Measurements from ENCODE around the gene KCNC4.

KCNC4 gene

DNA sequence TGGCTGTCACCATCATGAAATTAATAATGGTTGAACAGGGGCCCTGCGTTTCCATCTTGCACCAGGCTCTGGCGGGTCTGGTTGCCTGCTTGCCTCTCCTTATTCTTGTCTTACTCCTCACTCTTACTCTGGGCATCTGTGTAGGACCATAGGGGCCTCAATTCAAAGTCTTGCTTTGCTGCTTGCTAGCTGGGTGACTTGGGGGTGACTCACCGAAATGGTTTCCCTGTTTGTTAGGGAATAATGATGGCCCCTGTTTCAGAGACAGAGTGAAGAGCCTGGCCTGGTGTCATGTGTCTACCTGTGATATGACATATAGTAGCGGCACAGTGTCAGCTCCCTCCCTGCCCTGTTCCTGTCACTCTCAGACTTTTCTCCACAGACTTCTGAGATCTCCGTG, 24.6 kb downstream of the KCNC4 start:
- DNase-seq = no peak

DNA sequence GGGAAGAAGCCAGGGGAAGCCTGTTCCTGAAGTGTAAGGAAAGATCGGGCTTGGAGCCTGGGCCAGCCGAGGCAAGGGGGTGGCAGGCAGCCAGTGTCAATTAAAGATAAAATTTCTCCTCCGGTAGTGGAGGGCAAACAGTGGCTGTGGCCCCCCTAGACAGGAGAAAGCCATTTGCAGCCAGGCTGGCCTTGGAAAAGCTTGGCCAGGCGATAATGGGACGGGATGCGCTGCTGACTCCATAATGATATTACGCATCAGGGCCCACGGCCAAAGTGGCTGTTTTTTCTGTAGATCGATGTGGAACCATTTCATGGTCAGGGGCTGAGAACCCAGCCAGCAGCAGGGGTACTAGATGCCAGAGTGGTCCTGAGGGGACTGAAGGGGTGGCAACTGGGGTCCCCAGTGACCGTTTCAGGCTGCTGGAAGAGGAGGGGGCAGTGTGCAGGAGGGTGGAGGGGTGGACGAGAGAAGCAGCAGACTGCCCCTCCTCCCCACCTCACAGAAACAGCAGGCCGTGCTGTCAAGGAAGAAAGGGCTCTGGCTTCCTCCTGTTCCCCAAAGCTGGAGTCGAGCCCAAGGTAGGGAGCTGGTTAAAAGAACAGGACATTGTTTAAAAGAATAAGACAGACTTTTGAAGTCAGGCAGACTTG, 25.2 kb downstream of the KCNC4 start:
- no peak for DNase-seq

DNA sequence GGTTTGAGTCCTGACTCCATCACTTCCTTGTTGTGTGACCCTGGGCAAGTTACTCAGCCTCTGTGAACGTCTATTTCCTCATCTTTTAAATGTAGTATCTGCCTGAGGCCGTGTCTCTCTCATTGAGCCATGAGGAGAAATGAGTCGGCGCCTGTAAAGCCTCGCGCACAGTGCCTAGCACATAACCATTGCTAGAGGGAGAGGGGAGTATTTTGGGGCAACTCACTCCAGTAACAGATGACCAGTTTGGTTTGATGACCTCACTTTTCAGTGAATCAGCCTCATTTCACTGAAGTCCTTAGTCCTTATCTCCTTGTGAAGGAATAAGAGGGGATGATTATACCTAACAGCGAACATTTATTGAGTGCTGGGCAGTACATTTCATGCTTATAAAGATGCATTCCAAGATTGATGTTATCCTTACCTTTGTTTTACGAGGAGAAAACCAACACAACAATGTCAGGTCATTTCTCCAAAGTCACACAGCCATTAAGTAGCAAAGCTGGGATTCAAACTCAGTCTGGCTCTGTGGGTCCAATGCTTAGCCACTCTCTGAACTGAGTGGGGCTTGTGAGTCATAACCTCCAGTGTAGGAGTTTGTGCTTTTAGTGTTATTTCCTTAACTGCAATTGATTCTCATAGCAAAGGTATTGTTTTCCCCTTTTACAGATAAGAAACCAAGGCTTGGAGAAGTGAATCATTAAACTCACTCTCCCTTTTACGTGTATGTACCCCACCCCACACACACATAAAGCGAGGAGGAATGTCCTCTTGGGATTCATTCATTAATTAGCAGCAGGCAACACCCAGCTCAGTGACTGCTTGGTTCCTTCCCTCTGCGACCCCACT, 25.9 kb downstream of the KCNC4 start:
- DNase-seq = peak; percentile 86 to 92 (median 90)

DNA sequence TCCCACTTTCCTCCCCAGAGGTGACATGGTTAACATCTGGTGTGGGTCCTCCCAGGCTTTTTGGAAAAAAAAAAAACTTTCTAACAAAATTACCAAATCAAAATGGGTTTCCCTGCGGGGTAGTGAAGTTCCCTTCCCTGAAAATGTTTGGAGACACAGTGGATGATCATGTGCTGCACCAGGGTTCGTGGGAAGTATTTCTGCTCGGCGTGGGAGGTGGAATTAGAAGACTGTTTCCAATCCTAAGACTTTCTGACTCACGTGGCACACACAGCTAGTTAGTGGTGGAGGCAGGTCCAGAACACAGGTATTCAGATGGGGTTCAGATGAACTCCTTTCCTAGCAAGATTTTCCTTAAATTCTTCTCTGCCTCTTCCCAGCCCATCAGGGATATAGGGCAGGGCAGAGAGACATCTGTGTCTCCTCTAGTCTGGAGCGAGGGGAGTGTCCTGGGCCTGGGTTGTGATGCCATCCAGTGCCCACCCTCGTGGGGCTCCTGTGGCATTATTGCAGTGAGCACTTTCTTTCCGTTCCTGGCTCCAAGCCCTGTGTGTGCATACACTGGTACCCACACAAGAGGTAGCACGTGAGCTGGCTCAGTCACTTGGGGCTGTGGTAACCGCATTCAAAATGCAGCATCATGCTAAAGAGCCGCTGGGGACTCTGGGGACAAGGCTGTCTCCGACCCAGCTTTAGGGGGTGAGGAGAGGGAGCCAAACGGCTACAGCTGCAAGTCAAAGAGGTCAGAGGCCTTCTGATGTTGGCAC, 27.5 kb downstream of the KCNC4 start:
- peak; percentile 70 to 75 (median 71) for DNase-seq

DNA sequence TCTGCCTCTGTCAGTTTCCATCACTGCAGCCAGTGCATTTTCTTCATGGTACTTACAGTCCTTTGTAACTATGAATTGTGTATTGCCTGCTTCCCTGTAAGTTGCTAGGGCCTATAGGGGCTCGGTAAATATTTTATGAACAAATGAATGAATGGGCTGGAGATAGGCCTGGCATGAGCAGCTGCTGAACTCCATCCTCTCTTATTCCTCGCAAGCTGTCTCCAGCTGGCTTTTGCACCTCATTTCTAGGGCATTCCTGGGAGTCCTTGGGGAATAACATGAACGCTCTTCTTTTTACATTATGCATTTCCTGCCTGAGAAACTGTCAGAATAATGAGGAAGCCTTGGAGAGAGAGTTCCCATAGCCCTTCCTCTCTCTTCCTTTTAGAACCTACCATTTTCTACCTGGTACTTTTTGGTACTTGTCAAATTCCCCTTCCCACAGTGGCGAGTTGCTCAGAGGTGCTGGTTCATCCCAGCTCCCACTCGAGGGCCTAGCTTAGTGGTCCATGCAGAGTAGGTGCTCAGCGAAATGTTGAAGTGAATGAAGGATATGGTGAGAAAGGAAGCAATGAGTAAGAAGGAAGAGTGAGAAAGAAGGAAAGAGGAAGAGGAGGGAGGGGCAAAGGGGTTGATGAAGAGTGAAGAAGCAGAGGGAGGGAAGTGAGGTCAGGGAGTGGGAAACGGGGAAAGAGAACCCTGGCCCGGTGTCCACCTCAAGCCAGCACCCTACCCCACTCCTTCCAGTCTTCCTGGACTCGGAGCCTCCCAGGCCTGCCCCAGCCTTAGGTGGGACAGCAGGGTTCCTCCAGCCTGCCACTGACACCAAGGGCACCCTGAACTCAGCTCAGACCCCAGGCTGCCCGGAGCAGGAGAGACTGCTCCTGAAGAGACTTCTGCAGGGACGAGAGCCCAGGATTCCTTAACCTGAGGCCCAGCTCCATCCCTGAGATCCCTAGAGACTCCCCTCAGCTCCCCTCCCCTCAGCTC, 29.6 kb downstream of the KCNC4 start:
- peak; percentile 15 to 25 (median 22) for DNase-seq

DNA sequence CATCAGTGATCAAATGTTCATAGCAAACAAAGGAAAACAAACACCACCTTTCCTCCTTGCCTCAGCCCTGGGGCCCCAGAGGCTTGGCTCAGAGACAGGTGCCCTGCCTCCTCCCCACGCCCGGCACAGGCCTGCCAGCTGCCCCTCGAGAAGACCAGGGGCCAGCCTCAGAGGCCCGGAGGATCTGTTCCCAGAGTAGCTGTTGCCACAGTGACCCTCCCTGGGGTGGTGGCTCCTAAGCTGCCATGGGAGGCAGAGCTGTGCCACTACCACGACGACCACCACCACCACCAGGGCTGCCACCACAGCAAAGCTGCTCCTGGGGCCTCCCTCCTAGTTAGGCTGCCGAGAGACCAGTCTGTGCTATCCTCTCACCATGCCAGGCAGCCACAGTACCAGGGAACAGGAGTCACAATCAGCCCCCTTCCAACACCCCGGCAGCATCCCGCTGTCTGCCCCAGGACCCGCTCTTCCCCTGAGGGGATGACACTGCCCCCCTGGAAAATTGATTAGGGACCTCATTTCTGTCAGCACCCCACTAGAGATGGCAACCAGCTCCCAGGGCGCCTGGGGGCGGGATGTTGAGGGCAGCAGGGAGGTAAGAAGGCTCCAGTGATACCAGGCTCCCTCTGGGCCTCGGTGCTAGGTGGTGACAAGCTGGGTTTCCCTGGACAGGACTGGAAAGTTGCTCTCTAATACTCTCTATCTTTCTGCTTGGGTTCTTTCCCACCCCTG, 30.5 kb downstream of the KCNC4 start:
- no peak for DNase-seq

DNA sequence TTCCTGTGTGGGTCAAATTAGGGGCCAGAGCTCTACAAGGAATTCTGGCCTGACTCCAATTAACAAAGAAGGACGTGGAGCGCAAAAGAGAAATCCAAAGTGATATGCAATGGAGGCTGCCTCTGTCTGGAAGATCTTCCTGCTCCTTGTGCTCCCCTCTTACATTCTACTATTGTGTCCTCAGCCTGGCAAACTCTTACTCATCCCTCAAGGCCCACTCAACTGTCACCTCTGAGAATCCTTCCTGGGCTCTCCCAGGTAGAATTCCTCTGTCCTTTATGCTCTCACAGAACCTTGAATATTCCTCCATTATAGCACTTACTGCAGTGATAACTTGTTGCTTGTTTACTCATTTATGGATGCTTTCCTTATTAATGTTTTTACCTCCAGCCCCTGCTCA, 31.4 kb downstream of the KCNC4 start:
- DNase-seq = no peak

DNA sequence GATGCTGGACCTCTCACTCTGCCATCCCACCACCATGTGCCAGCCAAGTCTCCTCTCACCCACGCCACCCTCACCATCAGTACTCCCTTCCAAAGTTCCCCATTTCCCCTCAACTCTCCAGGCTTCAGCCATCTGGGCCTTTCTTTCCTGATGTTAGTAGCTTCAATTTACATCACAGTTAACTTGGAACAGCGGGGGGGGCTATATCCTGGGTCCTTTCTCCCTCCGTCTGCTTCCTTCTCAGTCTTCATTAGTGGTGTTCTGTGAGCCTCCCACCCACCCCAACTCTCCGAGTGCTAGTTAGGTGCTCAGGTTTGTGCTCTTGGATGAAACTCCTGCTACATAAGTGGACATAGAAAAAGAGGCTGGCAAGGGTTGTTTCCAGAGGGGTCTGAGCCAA, 31.9 kb downstream of the KCNC4 start:
- DNase-seq = no peak

DNA sequence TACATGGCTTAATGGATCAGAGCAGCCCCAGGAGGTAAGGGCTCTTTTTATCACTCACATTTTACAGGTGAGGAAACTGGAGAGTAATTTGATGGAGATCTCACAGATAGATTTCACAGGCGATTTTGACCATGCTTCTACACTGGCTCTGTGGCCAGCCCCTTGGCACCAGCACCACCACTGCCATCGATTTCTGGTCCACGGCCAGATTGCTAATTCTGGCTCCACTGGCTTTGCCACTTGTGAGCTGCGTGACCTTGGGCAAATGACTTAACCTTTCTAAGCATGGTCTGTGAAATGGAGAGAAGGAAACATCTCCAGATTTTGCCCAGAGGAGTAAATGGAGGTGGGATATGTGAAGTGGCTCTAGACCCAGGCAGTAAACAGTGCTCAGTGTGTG, 32.6 kb downstream of the KCNC4 start:
- no peak for DNase-seq

DNA sequence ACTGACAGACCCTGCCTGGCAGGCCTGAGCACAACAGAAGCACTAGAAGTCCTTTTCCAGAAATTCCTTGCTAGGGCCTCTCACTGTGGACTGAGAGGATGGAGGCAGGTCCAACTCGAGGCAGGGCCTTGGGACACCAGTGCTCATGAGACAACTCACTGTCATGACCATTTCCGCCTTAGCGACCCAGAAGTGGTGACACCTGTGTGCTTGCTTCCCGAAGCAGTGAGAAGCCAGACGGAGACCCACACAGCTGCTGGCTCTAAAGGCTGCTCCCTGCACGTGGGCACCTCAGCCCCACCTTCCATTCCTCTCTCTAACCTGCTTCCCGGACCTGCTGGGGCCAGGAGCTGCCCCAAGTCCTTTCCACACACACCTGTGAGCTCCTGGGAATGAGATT, 33.0 kb downstream of the KCNC4 start:
- no peak for DNase-seq

DNA sequence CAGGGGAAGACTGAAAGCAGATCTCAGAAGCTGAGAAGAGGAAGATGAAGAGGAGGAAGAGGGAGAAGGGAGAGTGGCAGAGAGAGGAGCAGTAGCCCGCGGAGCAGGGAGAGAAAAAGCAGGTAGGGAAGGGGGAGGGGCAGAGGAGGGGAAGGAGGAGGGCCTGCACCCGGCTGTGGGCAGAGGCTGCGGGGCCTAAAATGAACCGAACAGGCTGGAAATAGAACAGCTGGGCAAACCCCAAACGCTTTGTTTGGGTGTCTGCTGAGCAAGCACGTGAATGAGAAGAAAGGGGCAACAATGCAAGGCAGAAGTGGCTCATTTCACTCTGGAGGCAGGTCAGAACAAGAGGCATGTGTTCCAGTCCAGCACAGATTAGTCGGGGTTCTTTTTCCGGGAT, 33.5 kb downstream of the KCNC4 start:
- DNase-seq = peak; percentile 57 to 63 (median 59)

DNA sequence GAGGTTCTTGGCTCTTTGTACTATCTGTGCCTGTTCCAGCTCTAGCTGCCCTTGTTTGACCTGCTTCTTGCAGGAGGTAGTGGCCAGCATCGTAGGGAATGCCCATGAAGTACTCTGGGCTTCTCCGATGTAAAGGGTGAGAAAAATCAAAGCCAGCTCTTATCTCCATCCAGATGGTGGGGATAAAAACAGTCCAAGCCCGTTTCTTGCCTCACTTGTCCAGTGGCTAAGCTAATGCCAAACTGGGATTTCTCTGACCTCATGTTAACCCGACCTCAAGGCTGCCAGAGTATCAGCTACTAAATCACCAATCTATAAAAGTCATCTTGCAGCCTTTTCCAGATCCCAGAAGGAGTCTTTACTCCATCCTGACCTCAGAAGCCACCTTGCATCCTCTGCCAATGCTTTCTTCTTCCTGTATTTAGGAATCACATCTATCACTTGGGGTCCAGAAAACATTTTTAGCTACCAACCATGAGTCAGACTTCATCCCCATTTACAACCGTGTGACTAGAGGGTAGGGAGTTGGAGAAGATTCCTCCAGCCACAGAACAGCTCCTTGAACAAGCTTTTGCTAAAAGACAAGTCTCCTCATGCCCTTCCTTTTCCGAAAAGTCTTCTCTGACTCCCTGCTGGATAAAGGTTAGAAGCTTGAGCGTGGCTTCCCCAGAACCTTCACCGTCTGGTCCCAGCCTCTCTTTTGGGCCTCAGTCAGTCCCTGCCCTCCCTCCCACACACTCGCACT, 35.9 kb downstream of the KCNC4 start:
- no peak for DNase-seq

DNA sequence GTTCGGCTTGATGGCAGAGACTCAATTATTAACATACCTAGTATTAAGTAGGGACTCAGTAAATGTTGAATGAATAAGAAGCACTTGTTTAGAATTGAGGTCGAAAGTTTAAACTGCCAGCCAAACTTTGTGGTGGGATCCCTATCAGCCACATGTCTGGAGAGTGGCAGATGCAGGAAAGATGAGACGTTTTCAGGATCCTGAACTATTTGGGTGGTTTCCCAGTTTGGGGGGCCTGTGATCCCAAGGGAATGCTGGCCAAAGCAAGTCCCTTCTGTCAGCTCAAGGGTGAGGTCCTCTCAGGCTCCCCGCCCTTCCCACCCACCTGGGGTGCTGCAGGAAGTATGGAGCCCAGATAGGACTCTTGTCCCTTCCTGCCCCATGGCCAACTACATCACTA, 38.6 kb downstream of the KCNC4 start:
- DNase-seq = no peak

DNA sequence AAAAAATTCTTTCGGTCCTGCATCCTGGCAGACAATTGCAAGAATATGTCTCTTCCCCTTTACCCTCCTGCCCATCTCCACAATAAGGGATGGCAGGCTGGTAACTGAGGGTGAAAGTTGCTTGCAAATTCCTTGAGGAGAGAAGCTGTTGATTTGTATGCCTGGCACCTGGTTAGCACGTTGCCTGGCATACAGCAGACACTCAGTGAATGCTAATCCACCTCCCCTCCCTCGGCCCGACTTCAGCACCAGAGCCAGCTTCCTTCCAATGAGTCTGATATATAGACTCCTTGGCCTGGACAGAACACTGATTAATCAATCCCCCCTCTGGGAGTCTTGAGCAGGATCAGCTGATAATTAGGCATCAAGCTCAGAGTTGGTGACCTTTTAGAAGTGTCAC, 39.1 kb downstream of the KCNC4 start:
- DNase-seq = no peak

DNA sequence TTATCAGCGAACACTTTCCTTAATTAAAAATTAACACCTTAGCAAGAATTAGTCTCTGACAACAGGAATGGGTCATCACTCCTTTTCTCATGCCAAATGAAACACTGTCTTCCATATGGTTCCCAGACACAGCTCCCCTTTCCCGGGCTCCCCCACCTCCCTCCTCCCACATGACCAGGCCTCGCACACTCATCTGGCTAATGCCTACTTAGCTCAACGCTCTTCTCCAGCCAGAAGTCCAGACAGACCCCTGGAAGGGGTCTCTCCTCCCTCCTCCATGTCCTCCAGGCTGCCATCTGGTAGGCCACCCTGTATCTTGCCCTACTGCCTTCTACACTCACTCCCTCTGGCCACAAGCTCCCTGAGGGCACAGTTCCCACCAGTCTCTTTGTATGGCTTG, 39.9 kb downstream of the KCNC4 start:
- no peak for DNase-seq

DNA sequence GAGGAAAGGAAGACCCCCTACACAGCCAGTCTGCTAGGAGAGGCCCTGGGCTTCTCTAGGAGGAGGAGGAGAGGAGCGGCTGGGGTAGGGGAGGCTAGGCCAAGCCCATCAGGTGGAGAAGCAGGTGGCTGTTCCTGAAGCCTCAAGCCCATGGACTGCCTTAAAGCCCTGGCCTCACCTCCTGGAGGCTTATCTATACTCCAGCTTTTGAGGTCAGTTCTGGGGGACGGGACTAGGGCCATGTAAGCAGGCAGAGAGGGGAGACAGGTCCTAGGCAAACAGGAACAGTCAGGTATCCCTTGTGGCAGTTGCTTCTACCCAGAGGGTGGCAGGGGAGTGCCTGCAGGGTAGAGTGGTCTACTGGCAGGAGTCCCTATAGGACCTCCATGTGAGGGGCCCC, 40.6 kb downstream of the KCNC4 start:
- no peak for DNase-seq

DNA sequence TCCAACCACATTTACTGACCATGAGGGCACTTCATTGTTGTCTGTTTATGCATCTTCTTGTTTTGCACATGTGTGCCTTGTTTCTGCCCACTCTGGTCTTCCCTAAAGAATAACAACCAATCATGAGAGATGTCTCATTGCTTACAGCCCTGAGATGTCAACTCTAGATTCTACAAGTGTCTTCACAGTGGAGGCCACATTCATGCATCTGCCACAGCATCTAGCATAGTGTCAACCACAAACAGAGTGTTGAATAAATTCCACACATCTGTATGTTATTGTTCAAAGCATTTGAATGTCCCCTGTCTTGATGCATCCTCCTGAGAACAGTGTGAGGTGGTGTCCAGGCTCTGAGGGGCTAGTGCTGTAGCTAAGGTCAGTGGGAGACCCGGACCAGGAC, 43.1 kb downstream of the KCNC4 start:
- no peak for DNase-seq

DNA sequence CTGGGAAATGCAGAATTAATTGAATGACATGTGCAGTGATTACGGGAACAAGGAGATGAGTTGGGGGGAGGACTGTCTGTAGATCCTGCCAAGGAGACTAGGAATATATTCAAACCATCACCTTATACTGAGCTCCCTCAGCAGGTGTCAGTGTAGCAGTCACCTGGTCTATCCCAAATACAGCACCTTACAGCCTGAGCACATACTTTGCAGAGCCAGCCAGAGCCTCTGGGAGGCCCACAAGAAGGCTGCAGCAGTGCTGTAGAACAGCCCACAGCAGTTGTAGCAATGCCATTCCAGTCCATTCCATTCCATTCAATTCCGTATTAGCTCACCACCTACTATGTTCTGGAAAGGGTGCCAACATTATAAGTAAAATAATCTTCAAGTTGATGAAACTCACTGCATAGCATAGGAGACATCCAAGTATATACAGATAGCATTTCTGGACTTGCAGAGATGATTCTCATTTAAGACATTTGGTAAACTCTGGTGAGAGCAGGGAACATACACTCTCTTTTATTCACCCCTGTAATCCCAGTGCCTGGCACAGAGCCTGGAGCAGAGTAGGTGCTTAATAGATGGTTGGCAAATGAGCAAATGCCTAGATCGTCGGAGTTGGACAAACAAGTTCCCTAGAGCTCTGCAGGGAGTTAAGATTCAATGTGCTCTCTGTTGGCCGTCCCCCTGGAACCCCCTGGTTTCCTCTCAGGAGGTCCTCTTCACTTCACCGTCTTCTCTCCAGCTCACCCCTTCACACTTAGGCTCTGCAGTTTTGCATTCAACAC, 44.7 kb downstream of the KCNC4 start:
- DNase-seq = no peak

DNA sequence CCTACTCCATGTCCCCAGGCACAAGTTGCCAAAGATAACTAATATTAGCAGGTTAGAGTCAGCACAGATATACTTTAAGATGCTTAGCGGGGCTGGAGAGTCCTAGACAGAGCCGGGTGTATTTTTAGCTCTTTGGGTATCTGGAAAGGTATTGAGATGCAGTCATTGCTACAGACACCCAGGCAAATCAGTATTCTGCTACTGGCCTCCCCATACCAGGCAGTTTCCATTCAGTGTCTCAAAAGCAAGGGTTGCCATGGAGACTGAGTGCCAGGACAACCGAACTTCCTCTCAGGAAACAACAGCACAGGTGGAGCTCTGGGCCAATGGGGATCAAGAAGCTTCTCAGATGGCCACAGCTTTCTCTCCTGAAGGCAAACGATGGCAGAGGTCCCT, 45.3 kb downstream of the KCNC4 start:
- no peak for DNase-seq

DNA sequence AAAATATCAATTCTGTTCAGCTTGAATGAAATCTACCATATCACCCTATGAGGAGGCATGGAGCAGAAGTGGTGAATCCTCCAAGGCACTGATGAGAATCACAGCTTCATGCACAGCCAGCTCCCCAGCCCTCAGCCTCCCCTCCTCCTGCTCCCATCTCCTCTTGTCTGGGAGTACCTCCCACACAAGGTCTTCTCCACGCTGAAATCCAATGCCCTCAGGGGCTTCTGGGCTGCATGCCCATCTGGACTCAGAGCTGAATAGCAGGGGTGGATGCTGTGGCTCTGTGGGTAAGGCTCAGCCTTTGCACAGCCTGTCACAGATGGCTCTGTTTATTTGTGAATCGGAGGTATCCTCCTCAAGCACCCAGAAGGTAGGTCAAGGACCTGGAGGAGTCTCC, 48.6 kb downstream of the KCNC4 start:
- DNase-seq = no peak

All from suppressor macrophage treated with lipopolysaccharide for 1 hour (primary cell).